ES-I3 (cell line): ENCODE results near the gene FANCD2.
"Not testable (repeated sequence)": the region's sequence is repeated elsewhere in the genome, so short reads cannot be mapped to it uniquely, and the experiment has no call there.

ENCODE experiments used
- H3K36me3 ChIP-seq: 2 replicates; pipeline ENCODE4 v1.6.1; 2013; ENCODE audit warnings: mild to moderate bottlenecking, low read length, control low read depth, moderate library complexity; ENCODE audit not compliant: insufficient read depth
- H3K4me1 ChIP-seq: 2 replicates; pipeline ENCODE4 v1.6.1; 2013; ENCODE audit warnings: mild to moderate bottlenecking, control low read depth, low read length; ENCODE audit not compliant: insufficient read depth
- H3K9ac ChIP-seq: 2 replicates; pipeline ENCODE4 v1.6.1; 2013; ENCODE audit warnings: low read depth, mild to moderate bottlenecking, low read length, moderate library complexity
- H3K9me3 ChIP-seq: 2 replicates; pipeline ENCODE4 v1.6.1; 2013; ENCODE audit warnings: mild to moderate bottlenecking, low read length, moderate library complexity; ENCODE audit not compliant: control insufficient read depth, insufficient read depth

The FANCD2 gene

DNA sequence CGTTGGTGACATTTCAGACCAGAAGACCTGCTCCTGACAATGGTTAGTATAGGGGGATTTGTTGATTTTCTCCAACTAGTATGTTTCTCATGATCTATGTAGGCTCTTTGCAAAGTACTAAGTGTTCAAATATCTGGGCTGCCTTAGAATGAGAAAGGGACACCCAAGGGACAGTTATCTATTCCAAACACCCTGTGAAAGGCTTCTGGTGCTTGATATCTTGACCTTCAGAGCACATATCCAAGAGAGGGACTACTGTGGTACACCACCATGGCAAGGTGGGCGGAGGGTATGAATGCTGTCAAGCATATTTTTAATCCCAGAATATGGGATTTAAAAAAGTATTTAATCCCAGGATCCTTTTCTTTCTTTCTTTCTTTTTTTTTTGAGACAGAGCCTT lies 80.7 kb downstream of the FANCD2 start:
- Histone ChIP-seq H3K9ac (no peak overlapping the region), H3K36me3 (no peaks in the 10 kb centered on the region; the same call in 1 of the 2 replicates)

GRCh38 chr3:10108091-10108490 lies 81.9 kb downstream of the FANCD2 start, which contains the start of gene FANCD2OS:
TSS of gene FANCD2OS (minus strand) at chr3:10108255. CDS start at chr3:10104774, 3,481 bp downstream.
- Histone ChIP-seq H3K9ac (no peak within 1 kb of the TSS), H3K36me3 (no peaks in the 10 kb centered on the region), H3K9me3 (no peaks in the 10 kb centered on the region), H3K4me1 (no peaks in the 10 kb centered on the region)

More for the DNA sequence above, 80.7 kb downstream of the FANCD2 start:
- Histone ChIP-seq H3K9me3 (no peaks in the 10 kb centered on the region), H3K4me1 (no peaks in the 10 kb centered on the region)

DNA sequence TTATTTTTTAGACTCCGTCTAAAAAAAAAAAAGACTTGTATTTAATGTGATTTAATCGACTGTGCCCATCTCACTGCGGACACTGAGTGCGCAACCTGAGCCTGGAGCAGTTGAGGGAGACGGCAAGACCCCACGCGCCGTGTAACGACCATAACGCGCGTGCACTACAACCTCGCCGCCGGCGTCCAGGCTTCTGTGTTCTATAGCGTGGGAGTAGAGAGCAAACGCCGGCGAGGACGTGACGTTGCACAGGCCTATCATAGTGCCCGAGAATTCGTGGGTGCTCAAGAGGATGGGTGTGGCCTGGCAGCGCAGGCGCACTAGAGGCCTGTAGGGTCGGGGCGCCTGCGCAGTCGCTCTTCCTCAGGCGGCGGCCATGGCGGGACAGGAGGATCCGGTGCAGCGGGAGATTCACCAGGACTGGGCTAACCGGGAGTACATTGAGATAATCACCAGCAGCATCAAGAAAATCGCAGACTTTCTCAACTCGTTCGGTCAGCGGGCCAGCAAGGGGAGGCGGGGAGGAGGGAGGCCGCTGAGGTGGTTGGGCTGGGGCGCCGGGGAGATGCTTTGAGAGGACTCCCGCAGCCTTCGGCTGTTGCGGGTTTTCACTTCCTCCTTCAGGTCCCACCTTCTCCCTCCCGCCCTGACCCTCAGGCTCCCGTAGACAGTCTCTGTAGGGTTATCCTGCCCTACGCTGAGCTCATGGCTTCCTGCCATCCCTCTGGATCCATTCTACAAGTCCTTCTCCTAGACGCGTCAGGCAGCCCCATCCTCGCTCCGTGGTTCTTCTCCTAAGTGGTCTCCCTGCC lies 89.3 kb downstream of the FANCD2 start, which contains the start of gene BRK1:
TSS of gene BRK1 (plus strand) at position 350 of the 812 bp plus-strand sequence. CDS start at position 377, 27 bp downstream.
- Histone ChIP-seq H3K36me3 (no peaks in the 10 kb centered on the region), H3K9ac (peak within 1 kb of the TSS; percentile 88), H3K9me3 (no peaks in the 10 kb centered on the region), H3K4me1 (peaks cover 5% of the 10 kb centered on the region; the same call in 1 of the 2 replicates)

DNA sequence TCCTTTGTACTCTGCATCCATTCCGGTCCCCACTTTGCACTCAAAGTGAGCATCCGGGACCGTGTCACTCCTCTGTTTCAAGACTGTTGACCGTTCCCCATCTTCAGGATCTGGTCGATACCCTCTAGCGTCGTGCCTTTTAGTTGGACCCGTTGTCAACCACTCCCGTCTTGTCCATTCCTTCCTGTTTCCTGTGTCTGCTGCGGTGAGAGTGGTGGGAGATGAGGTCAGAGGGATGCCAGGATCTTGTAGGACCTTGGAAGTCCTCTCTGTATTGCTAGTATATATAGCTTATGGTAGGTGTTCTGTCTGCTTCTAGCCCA lies 89.9 kb downstream of the FANCD2 start:
- H3K9me3 ChIP-seq: no peaks in the 10 kb centered on the region
- H3K4me1 ChIP-seq: peaks cover 5% of the 10 kb centered on the region; the same call in 1 of the 2 replicates
- H3K36me3 ChIP-seq: no peaks in the 10 kb centered on the region
- H3K9ac ChIP-seq: peak overlapping the region; percentile 88

- no peaks in the 10 kb centered on the region for H3K9me3 ChIP-seq
- no peaks in the 10 kb centered on the region for H3K36me3 ChIP-seq
- H3K9ac ChIP-seq: peak overlapping the region; percentile 88; the same call in 1 of the 2 replicates
- peaks cover 5% of the 10 kb centered on the region; the same call in 1 of the 2 replicates for H3K4me1 ChIP-seq
Observed at GRCh38 chr3:10116928-10117327, 90.7 kb downstream of the FANCD2 start.

DNA sequence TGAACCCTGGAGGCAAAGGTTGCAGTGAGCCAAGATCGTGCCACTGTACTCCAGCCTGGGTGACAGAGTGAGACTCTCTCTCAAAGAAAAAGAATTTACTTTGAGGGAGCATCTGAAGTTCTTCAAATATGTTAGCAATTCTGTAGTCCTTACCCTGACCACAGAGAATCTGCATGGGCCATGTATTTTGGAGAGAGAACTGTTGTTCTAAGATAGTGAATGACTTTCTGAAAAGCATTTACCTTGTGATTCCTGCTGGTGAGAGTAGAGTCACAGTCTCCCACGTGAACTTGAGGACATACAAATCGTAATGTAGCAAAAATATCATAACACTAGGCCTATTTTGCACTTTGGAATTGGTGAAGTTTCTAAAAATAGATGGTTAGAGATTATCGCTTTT lies 93.1 kb downstream of the FANCD2 start:
- no peaks in the 10 kb centered on the region for H3K9me3 ChIP-seq
- no peaks in the 10 kb centered on the region for H3K36me3 ChIP-seq
- no peak overlapping the region for H3K9ac ChIP-seq
- H3K4me1 ChIP-seq: peaks cover 5% of the 10 kb centered on the region; the same call in 1 of the 2 replicates

- Histone ChIP-seq H3K9ac (no peak overlapping the region), H3K36me3 (no peaks in the 10 kb centered on the region), H3K9me3 (no peaks in the 10 kb centered on the region)
Observed at GRCh38 chr3:10121064-10121463, 94.8 kb downstream of the FANCD2 start.

DNA sequence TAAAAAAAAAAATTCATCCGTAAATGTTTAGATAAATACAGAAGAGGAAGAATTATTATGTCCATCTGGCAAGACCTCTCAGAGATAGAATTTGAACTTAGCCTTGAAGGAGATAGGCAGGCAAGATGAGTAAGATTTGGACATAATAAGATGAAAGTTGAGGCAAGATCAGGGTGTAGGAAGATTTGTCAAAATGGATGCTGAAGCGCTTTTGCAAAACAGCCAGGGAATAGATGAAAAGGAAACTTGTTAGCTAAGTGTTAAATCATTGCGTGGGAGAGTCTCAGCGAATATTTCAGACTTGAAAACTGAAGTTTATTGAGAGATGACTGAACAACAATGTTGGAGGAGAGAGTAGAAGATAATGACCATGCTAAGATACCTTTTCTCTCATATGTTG lies 96.5 kb downstream of the FANCD2 start:
- H3K9me3 ChIP-seq: no peaks in the 10 kb centered on the region
- H3K4me1 ChIP-seq: no peaks in the 10 kb centered on the region
- no peak overlapping the region for H3K9ac ChIP-seq
- peaks cover 5% of the 10 kb centered on the region for H3K36me3 ChIP-seq

More at GRCh38 chr3:10121064-10121463, 94.8 kb downstream of the FANCD2 start:
- H3K4me1 ChIP-seq: peaks cover 5% of the 10 kb centered on the region; the same call in 1 of the 2 replicates

DNA sequence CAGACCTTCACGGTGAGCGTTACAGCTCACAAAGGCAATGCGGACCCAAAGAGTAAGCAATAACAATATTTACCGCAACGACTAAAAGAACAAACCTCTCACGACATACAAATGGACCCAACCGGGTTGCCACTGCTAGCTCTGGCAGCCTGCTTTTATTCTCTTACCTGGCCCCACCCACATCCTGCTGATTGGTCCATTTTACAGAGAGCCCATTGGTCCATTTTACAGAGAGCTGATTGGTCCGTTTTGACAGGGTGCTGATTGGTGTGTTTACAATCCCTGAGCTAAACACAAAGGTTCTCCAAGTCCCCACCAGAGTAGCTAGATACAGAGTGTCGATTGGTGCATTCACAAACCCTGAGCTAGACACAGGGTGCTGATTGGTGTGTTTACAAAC lies 109.6 kb downstream of the FANCD2 start:
- not testable (repeated sequence) for H3K9me3 ChIP-seq, H3K36me3 ChIP-seq, H3K4me1 ChIP-seq, H3K9ac ChIP-seq

- Histone ChIP-seq H3K36me3 (no peaks in the 10 kb centered on the region), H3K4me1 (no peaks in the 10 kb centered on the region), H3K9me3 (no peaks in the 10 kb centered on the region), H3K9ac (no peak overlapping the region)
Observed at GRCh38 chr3:10136426-10137005, 110.3 kb downstream of the FANCD2 start.

DNA sequence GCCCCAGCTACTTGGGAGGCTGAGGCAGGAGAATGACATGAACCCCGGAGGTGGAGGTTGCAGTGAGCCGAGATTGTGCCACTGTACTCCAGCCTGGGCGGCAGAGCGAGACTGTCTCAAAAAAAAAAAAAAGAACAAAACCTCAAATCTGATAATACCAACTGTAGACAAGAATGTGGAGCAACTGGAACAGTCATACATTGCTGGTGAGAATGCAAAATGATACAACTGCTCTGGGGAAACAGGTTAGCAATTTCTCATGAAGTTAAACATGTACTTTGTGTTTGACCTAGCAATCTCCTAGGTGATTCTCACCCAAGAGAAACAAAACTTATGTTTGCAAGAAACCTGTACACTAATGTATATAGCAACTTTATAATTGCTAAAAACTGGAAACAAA lies 110.9 kb downstream of the FANCD2 start:
- no peaks in the 10 kb centered on the region for H3K36me3 ChIP-seq
- no peaks in the 10 kb centered on the region for H3K9me3 ChIP-seq
- H3K9ac ChIP-seq: no peak overlapping the region
- no peaks in the 10 kb centered on the region for H3K4me1 ChIP-seq

DNA sequence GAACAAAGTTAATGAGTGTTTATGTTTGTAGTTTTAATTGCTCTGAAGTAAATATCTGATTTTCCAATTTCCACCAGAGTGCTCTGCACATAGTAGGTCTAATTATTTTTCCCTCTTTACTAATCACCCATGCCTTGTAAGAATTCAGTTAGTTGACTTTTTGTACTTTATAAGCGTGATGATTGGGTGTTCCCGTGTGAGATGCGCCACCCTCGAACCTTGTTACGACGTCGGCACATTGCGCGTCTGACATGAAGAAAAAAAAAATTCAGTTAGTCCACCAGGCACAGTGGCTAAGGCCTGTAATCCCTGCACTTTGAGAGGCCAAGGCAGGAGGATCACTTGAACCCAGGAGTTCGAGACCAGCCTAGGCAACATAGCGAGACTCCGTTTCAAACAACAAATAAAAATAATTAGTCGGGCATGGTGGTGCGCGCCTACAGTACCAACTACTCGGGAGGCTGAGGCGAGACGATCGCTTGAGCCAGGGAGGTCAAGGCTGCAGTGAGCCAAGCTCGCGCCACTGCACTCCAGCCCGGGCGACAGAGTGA lies 114.8 kb downstream of the FANCD2 start:
- Histone ChIP-seq H3K36me3 (no peaks in the 10 kb centered on the region), H3K4me1 (no peaks in the 10 kb centered on the region), H3K9ac (peak overlapping the region; percentile 96), H3K9me3 (no peaks in the 10 kb centered on the region)

GRCh38 chr3:10142707-10143560 lies 116.7 kb downstream of the FANCD2 start:
- H3K36me3 ChIP-seq: peaks cover 6% of the 10 kb centered on the region; the same call in 1 of the 2 replicates
- no peaks in the 10 kb centered on the region for H3K9me3 ChIP-seq
- H3K9ac ChIP-seq: peak overlapping the region; percentile 96; the same call in 1 of the 2 replicates
- H3K4me1 ChIP-seq: no peaks in the 10 kb centered on the region

DNA sequence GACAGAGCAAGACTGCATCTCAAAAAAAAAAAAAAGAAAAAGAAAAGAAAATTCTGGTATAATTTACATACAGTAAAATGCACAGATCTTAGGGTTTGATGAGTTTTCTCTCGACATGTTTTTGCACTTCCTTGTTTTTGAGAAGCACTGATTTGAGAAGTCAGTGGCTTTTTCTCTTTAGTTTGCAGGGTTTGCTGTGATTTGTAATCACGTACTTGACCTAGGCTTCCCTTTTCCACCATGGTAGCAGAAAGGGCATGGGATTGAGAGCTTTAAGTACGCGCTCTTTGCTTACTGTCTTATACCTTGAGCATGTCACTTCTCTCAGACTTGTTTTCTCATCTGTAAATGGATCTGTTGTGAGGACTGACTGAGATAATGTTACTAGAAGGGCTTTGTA lies 119.4 kb downstream of the FANCD2 start:
- Histone ChIP-seq H3K36me3 (peaks cover 15% of the 10 kb centered on the region), H3K4me1 (no peaks in the 10 kb centered on the region), H3K9ac (no peak overlapping the region), H3K9me3 (no peaks in the 10 kb centered on the region)
